ENCODE data around the gene SEMA3B. TPM values are rescaled to one million over a fixed set of nuclear protein-coding genes. Genes with fewer than 3 reads are reported as not detected.
"Not testable (repeated sequence)": the region's sequence is repeated elsewhere in the genome, so short reads cannot be mapped to it uniquely, and the experiment has no call there.

The SEMA3B gene
- total RNA-seq, 2 experiments from 2014 or later = 1.9 to 2.0 TPM

- Histone ChIP-seq H3K4me3 (ENCODE audit: low read length) (no peak overlapping the region), H3K9me3 (ENCODE audit: control insufficient read depth in 1 of 2, insufficient read depth in 1 of 2, low read length in 2 of 2) (no peaks in the 10 kb centered on the region), H3K36me3 (ENCODE audit: insufficient read depth, low read length) (no peaks in the 10 kb centered on the region), H3K4me1 (ENCODE audit: insufficient read depth, low read length) (peaks cover 42% of the 10 kb centered on the region), H3K27ac (ENCODE audit: low read depth in 1 of 2, low read length in 2 of 2) (no peak overlapping the region), H3K27me3 (ENCODE audit: control insufficient read depth in 1 of 2, insufficient read depth in 2 of 2, low read length in 2 of 2) (no peaks in the 10 kb centered on the region)
- TF ChIP-seq CTCF (IDR thresholded peaks at IDR 0.05) = no peak
- Mint-ChIP-seq H3K27me3 (no peaks in the 10 kb centered on the region), H3K36me3 (ENCODE audit: low read depth) (peaks cover 7% of the 10 kb centered on the region), H3K4me3 (peak overlapping the region; percentile 50), H3K9me3 (no peaks in the 10 kb centered on the region), H3K4me1 (ENCODE audit: low read depth) (peaks cover 30% of the 10 kb centered on the region), H3K27ac (no peak overlapping the region)
- intact Hi-C loops (cut with DNase I, micrococcal nuclease) = no loop called here
- ChIA-PET CTCF (interaction anchor here (0.7 to 5.4 kb wide), 3 partner anchors 30 to 701 kb away, joined by 3 to 82 read pairs (median 3); no protein-coding TSS in a partner anchor), POLR2A (interaction anchor here (2.7 kb wide), 1 partner anchor 30 kb away, joined by 32 read pairs; no protein-coding TSS in a partner anchor)
- DNase-seq = no peak
- ATAC-seq (ENCODE audit: poor library complexity) = no peak
Measured at GRCh38 chr3:50224639-50225038, 44.3 kb upstream of the SEMA3B start.

DNA sequence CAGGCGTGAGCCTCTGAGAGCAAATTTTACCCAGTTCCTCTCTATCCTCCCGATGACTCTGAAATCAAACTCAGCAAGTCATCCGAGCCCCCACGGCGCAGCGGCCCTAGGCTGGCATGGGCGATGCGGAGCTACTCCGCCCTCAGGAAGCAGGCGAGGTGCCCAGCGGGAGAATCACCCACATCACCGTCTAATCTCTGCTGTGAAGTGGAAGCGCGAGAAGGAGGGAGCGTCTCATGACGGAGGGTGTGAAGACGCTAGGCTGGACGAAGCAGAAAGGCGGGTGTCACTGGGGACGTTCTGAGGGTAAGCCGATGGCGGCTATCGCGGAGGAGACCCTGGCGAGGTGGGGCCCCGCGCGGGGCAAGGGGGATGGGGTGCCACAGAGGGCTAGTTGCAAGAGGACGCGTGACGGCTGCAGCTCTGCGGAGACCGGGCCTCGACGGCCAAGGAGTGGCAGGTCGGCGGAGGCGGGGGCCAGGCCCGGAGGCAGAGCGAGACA lies 42.0 kb upstream of the SEMA3B start:
- POLR2A ChIA-PET = interaction anchor here (0.8 to 4.8 kb wide), 7 partner anchors 9 to 124 kb away, joined by 3 to 55 read pairs (median 17); partner anchors contain the start of genes CYB561D2, GNAI2 and NPRL2
- Histone ChIP-seq H3K4me3 (ENCODE audit: low read length) (peak overlapping the region; percentile 68), H3K27ac (ENCODE audit: low read depth in 1 of 2, low read length in 2 of 2) (peak overlapping the region; percentile 4 to 13), H3K36me3 (ENCODE audit: insufficient read depth, low read length) (no peaks in the 10 kb centered on the region), H3K9me3 (ENCODE audit: control insufficient read depth in 1 of 2, insufficient read depth in 1 of 2, low read length in 2 of 2) (no peaks in the 10 kb centered on the region), H3K27me3 (ENCODE audit: control insufficient read depth in 1 of 2, insufficient read depth in 2 of 2, low read length in 2 of 2) (no peaks in the 10 kb centered on the region), H3K4me1 (ENCODE audit: insufficient read depth, low read length) (peaks cover 36% of the 10 kb centered on the region)
- Mint-ChIP-seq H3K4me1 (ENCODE audit: low read depth) (peaks cover 32% of the 10 kb centered on the region), H3K27ac (peak overlapping the region; percentile 89), H3K4me3 (peak overlapping the region; percentile 96), H3K27me3 (no peaks in the 10 kb centered on the region), H3K36me3 (ENCODE audit: low read depth) (peaks cover 7% of the 10 kb centered on the region), H3K9me3 (no peaks in the 10 kb centered on the region)
- ATAC-seq (ENCODE audit: poor library complexity) (peak; percentile 22), DNase-seq (peak in 6 of 14 experiments; percentile 11 to 75 (median 48))
- intact Hi-C loops (cut with DNase I, micrococcal nuclease) = loop anchor here (1.0 to 2.0 kb wide), 9 partner anchors 8 to 106 kb away; partner anchors contain the start of gene GNAI2 (in 1 of the 2)
- no peak for TF ChIP-seq CTCF (IDR thresholded peaks at IDR 0.05)
- CTCF ChIA-PET = interaction anchor here (0.7 to 5.4 kb wide), 14 partner anchors 9 to 670 kb away, joined by 3 to 82 read pairs (median 6); partner anchors contain the start of genes GNAI2, GNAT1, HYAL3 and NAA80

GRCh38 chr3:50227390-50228183 lies 41.4 kb upstream of the SEMA3B start:
- Mint-ChIP-seq H3K4me3 (peak overlapping the region; percentile 99), H3K27ac (peak overlapping the region; percentile 89), H3K4me1 (ENCODE audit: low read depth) (peaks cover 32% of the 10 kb centered on the region), H3K36me3 (ENCODE audit: low read depth) (peaks cover 7% of the 10 kb centered on the region), H3K27me3 (no peaks in the 10 kb centered on the region), H3K9me3 (no peaks in the 10 kb centered on the region)
- H3K4me3 ChIP-seq (ENCODE audit: low read length) = peak overlapping the region; percentile 68
- ChIA-PET CTCF (interaction anchor here (1.0 to 5.4 kb wide), 12 partner anchors 8 to 72 kb away, joined by 4 to 82 read pairs (median 6); partner anchors contain the start of genes GNAI2, GNAT1, HYAL3 and NAA80), POLR2A (interaction anchor here (0.5 to 4.8 kb wide), 7 partner anchors 8 to 124 kb away, joined by 3 to 55 read pairs (median 7); partner anchors contain the start of genes CYB561D2, GNAI2, IFRD2 and NPRL2)
- intact Hi-C loops (cut with DNase I, micrococcal nuclease) = loop anchor here (1.0 to 2.0 kb wide), 6 partner anchors 8 to 107 kb away; partner anchors contain the start of gene GNAI2 (in 1 of the 2)
- peaks cover 36% of the 10 kb centered on the region for H3K4me1 ChIP-seq (ENCODE audit: insufficient read depth, low read length)
- DNase-seq (peak; percentile 82 to 96 (median 90)), ATAC-seq (ENCODE audit: poor library complexity) (peak; percentile 80)
- no peaks in the 10 kb centered on the region for H3K36me3 ChIP-seq (ENCODE audit: insufficient read depth, low read length)
- peak; percentile 85 for TF ChIP-seq CTCF (IDR thresholded peaks at IDR 0.05)
- no peaks in the 10 kb centered on the region for H3K9me3 ChIP-seq (ENCODE audit: control insufficient read depth in 1 of 2, insufficient read depth in 1 of 2, low read length in 2 of 2)
- H3K27me3 ChIP-seq (ENCODE audit: control insufficient read depth in 1 of 2, insufficient read depth in 2 of 2, low read length in 2 of 2) = no peaks in the 10 kb centered on the region
- H3K27ac ChIP-seq (ENCODE audit: low read depth in 1 of 2, low read length in 2 of 2) = peak overlapping the region; percentile 47 to 70

DNA sequence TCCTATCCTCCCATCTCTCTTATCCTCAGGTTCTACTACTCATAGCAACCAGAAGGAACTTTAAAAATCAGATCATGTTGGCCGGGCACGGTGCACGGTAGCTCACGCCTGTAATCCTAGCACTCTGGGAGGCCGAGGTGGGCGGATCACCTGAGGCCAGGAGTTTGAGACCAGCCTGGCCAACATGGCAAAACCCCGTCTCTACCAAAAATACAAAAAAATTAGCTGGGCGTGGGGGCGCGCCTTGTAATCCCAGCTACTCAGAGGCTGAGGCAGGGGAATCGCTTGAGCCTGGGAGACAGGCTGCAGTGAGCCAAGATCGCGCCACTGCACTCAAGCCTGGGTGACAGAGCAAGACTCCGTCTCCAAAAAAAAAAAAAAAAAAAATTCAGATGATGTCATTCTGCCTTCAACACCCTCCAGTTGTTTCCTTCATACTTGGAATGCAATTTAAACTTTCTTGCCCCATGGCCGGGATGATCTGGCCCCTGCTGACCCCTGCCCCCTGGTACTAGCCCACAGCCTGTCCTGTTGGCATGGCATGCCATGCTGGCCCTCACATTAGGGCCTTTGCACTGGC lies 40.7 kb upstream of the SEMA3B start:
- DNase-seq; ATAC-seq (ENCODE audit: poor library complexity); H3K9me3 Mint-ChIP-seq; H3K27me3 Mint-ChIP-seq; H3K9me3 ChIP-seq (ENCODE audit: control insufficient read depth in 1 of 2, insufficient read depth in 1 of 2, low read length in 2 of 2); intact Hi-C loops (cut with DNase I, micrococcal nuclease); H3K36me3 Mint-ChIP-seq (ENCODE audit: low read depth); H3K27me3 ChIP-seq (ENCODE audit: control insufficient read depth in 1 of 2, insufficient read depth in 2 of 2, low read length in 2 of 2); H3K36me3 ChIP-seq (ENCODE audit: insufficient read depth, low read length): not testable (repeated sequence)
- Mint-ChIP-seq H3K4me1 (ENCODE audit: low read depth) (peaks cover 32% of the 10 kb centered on the region), H3K27ac (peak overlapping the region; percentile 89), H3K4me3 (peak overlapping the region; percentile 99)
- CTCF ChIA-PET = interaction anchor here (1.2 to 5.4 kb wide), 8 partner anchors 8 to 46 kb away, joined by 4 to 82 read pairs (median 14); partner anchors contain the start of gene GNAI2
- H3K4me1 ChIP-seq (ENCODE audit: insufficient read depth, low read length) = peaks cover 36% of the 10 kb centered on the region
- POLR2A ChIA-PET = interaction anchor here (0.5 to 4.8 kb wide), 7 partner anchors 8 to 323 kb away, joined by 3 to 55 read pairs (median 7); partner anchors contain the start of genes GNAI2 and IFRD2
- H3K27ac ChIP-seq (ENCODE audit: low read depth in 1 of 2, low read length in 2 of 2) = peak overlapping the region; percentile 47 to 70
- H3K4me3 ChIP-seq (ENCODE audit: low read length) = peak overlapping the region; percentile 68
